Left ventricle myocardium inferior (tissue), 1 donor: ENCODE data around the gene OLAH. TPM values are rescaled to one million over a fixed set of nuclear protein-coding genes. Genes with fewer than 3 reads are reported as not detected.

Source experiments
- DNase-seq: peaks from one replicate; pipeline ENCODE4 v3.0.0-alpha.2; 2020
- H3K27ac ChIP-seq: fragments of 200-600 bp; replicated peaks from 2 replicates; pipeline ENCODE4 v1.8.0; 2021
- H3K27me3 ChIP-seq: fragments of 200-600 bp; 2 replicates; pipeline ENCODE4 v1.8.0; 2021; ENCODE audit warnings: low read depth
- H3K36me3 ChIP-seq: fragments of 200-600 bp; 2 replicates; pipeline ENCODE4 v1.8.0; 2021
- H3K4me1 ChIP-seq: fragments of 200-600 bp; 2 replicates; pipeline ENCODE4 v1.8.0; 2021
- H3K4me3 ChIP-seq: fragments of 200-600 bp; 2 replicates; pipeline ENCODE4 v1.8.0; 2021; ENCODE audit warnings: mild to moderate bottlenecking, moderate library complexity
- H3K9me3 ChIP-seq: fragments of 200-600 bp; replicated peaks from 2 replicates; pipeline ENCODE4 v1.8.0; 2021
- intact Hi-C: fragments of 100-400 bp; cut with micrococcal nuclease; formaldehyde crosslinking; loops from one replicate; pipeline ENCODE4 v1.11.0; 2022
- total RNA-seq: library from RNA; stranded (reverse); fragmentation: NEBNext Ultra II Directional; extraction: Animal tissue kit (Norgen Biotek cat#: 25700); gene quantifications from one replicate; pipeline ENCODE4 v1.2.1, GENCODE V29; 2021
- TF ChIP-seq, protein P1 (sequence below): fragments of 200-600 bp; IDR thresholded peaks from 2 replicates; pipeline ENCODE4 v1.8.0; 2021; ENCODE audit warnings: antibody characterized with exemption, mild to moderate bottlenecking, borderline replicate concordance
- donor health status: DM: no; HTN: yes; CAD: no; lungs with severe emphysema.

The OLAH gene
- total RNA-seq, 1 donor from 2014 or later: not detected

DNA sequence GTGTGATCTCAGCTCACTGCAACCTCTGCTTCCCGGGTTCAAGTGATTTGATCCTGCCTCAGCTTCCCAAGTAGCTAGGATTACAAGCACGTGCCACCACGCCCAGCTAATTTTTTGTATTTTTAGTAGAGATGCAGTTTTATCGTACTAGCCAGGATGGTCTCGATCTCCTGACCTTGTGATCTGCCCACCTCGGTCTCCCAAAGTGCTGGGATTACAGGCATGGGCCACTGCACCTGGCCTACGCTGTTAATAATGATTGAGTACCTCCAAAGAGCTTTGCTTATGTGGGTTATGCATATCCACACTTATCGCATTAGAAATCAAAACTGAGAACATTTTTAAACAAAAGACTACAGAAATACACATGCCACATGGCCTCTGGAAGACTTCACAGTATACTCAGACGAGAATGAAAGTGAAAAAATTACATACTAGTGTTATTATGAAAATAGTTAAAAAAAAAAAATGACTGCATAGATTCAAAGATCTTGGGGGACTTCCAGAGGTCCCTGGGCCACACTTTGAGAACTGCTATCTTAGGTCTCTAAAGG lies 78.8 kb downstream of the OLAH start:
- intact Hi-C loops: no loop called here
- no peaks in the 10 kb centered on the region for H3K27me3 ChIP-seq
- no peaks in the 10 kb centered on the region for H3K9me3 ChIP-seq
- H3K36me3 ChIP-seq: peaks cover 83% of the 10 kb centered on the region
- H3K4me1 ChIP-seq: no peaks in the 10 kb centered on the region
- TF ChIP-seq, protein P1, sequence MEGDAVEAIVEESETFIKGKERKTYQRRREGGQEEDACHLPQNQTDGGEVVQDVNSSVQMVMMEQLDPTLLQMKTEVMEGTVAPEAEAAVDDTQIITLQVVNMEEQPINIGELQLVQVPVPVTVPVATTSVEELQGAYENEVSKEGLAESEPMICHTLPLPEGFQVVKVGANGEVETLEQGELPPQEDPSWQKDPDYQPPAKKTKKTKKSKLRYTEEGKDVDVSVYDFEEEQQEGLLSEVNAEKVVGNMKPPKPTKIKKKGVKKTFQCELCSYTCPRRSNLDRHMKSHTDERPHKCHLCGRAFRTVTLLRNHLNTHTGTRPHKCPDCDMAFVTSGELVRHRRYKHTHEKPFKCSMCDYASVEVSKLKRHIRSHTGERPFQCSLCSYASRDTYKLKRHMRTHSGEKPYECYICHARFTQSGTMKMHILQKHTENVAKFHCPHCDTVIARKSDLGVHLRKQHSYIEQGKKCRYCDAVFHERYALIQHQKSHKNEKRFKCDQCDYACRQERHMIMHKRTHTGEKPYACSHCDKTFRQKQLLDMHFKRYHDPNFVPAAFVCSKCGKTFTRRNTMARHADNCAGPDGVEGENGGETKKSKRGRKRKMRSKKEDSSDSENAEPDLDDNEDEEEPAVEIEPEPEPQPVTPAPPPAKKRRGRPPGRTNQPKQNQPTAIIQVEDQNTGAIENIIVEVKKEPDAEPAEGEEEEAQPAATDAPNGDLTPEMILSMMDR: no peak
- no peak overlapping the region for H3K27ac ChIP-seq
- H3K4me3 ChIP-seq: no peak overlapping the region
- no peak for DNase-seq

Other genes starting within 250 kb of the OLAH start
- 1.5 TPM for gene CDNF, start 205.9 kb upstream of the OLAH start, total RNA-seq
- 8.2 TPM for gene HSPA14, start 205.6 kb upstream of the OLAH start, total RNA-seq
- 5.0 TPM for gene MSANTD7, start 205.6 kb upstream of the OLAH start, total RNA-seq
- gene SUV39H2, start 165.1 kb upstream of the OLAH start, total RNA-seq: 4.8 TPM
- gene DCLRE1C, start 89.8 kb upstream of the OLAH start, total RNA-seq: 3.0 TPM
- not detected for gene MEIG1, start 84.6 kb upstream of the OLAH start, total RNA-seq
- not detected for gene ACBD7, start 44.8 kb downstream of the OLAH start, total RNA-seq
- 9.9 TPM for gene RPP38, start 53.4 kb downstream of the OLAH start, total RNA-seq
- 12.4 TPM for gene NMT2, start 124.8 kb downstream of the OLAH start, total RNA-seq